GM23248 (cell line): Measurements from ENCODE around the gene TENM4. TPM values are rescaled to one million over a fixed set of nuclear protein-coding genes. Genes with fewer than 3 reads are reported as not detected.

Experiments
- DNase-seq: peaks from one replicate; pipeline ENCODE4 v3.0.0-alpha.2; 2015
- H2AFZ ChIP-seq: fragments of 200-600 bp; sonication (generic); 2 replicates; pipeline ENCODE4 v1.6.1; 2016; ENCODE audit warnings: antibody characterized with exemption
- H3F3A ChIP-seq: fragments of 200-600 bp; sonication (generic); 2 replicates; pipeline ENCODE4 v1.6.1; 2016; ENCODE audit warnings: mild to moderate bottlenecking, antibody characterized with exemption, mixed run types; ENCODE audit not compliant: insufficient read depth
- H3K27ac ChIP-seq: fragments of 200-600 bp; sonication (generic); 2 replicates; pipeline ENCODE4 v1.5.1; 2016; ENCODE audit warnings: mild to moderate bottlenecking
- H3K27me3 ChIP-seq: fragments of 200-600 bp; sonication (generic); replicated peaks from 2 replicates; pipeline ENCODE4 v1.6.1; 2016; ENCODE audit warnings: mild to moderate bottlenecking; ENCODE audit not compliant: insufficient read depth
- H3K36me3 ChIP-seq: fragments of 200-600 bp; sonication (generic); 2 replicates; pipeline ENCODE4 v1.6.1; 2016; ENCODE audit warnings: low read depth, mild to moderate bottlenecking
- H3K4me1 ChIP-seq: fragments of 200-600 bp; sonication (generic); 2 replicates; pipeline ENCODE4 v1.6.1; 2016; ENCODE audit warnings: mild to moderate bottlenecking; ENCODE audit not compliant: insufficient read depth
- H3K4me2 ChIP-seq: fragments of 200-600 bp; sonication (generic); one replicate; pipeline ENCODE4 v1.6.1; 2016; ENCODE audit warnings: mild to moderate bottlenecking; ENCODE audit not compliant: unreplicated experiment
- H3K4me3 ChIP-seq: fragments of 200-600 bp; sonication (generic); 2 replicates; pipeline ENCODE4 v1.5.1; 2016; ENCODE audit warnings: mild to moderate bottlenecking
- H3K79me2 ChIP-seq: fragments of 200-600 bp; sonication (generic); 2 replicates; pipeline ENCODE4 v1.6.1; 2016; ENCODE audit warnings: mild to moderate bottlenecking; ENCODE audit not compliant: insufficient read depth
- H3K9ac ChIP-seq: fragments of 200-600 bp; sonication (generic); 2 replicates; pipeline ENCODE4 v1.6.1; 2016; ENCODE audit warnings: mild to moderate bottlenecking
- H3K9me2 ChIP-seq: fragments of 200-600 bp; sonication (generic); 2 replicates; pipeline ENCODE4 v1.6.1; 2016; ENCODE audit warnings: mixed run types, mild to moderate bottlenecking, moderate library complexity; ENCODE audit not compliant: insufficient read depth
- H3K9me3 ChIP-seq: fragments of 200-600 bp; sonication (generic); one replicate; pipeline ENCODE4 v1.6.1; 2017; ENCODE audit warnings: low read depth
- H4K20me1 ChIP-seq: fragments of 200-600 bp; sonication (generic); 2 replicates; pipeline ENCODE4 v1.6.0; 2016; ENCODE audit not compliant: insufficient read depth
- EZH2 ChIP-seq: fragments of 200-600 bp; sonication (generic); IDR thresholded peaks from 2 replicates; pipeline ENCODE4 v1.6.1; 2018; ENCODE audit warnings: antibody characterized with exemption, mild to moderate bottlenecking; ENCODE audit not compliant: insufficient read depth, poor library complexity, severe bottlenecking
- EZH2phosphoT487 ChIP-seq: fragments of 200-600 bp; sonication (generic); IDR thresholded peaks from 2 replicates; pipeline ENCODE4 v1.6.1; 2018; ENCODE audit warnings: antibody characterized with exemption, moderate library complexity, mild to moderate bottlenecking, low read depth; ENCODE audit not compliant: insufficient read depth
- WGBS, 2 experiments: methylation state at CpG; one replicate each; pipeline ENCODE4 v1.1.6; 2015 to 2017; ENCODE audit warnings: low lambda C conversion rate in 2 of 2, low coverage in 1 of 2; ENCODE audit errors: missing lambda C conversion rate in 2 of 2; 5-methylcytosine and 5-hydroxymethylcytosine counted together
- in situ Hi-C: fragments of 300-500 bp; cut with MboI; formaldehyde crosslinking; loops from 2 replicates; pipeline ENCODE4 v1.15.0; 2020
- polyA plus RNA-seq: library from polyadenylated mRNA; unstranded; fragments of >200 nt; fragmentation: Nextera tagmentation; extraction: Ambion mirVana; gene quantifications from 2 replicates; pipeline ENCODE4 v1.2.1, GENCODE V29; 2016
- total RNA-seq: library from RNA; depleted of rRNA; stranded (reverse); fragments of >200 nt; shearing (Covaris generic); gene quantifications from 2 replicates; pipeline ENCODE4 v1.2.3, GENCODE V29; 2014

The TENM4 gene
- total and polyA plus RNA-seq, 2 experiments from 2014 or later = 0.11 to 0.48 TPM

DNA sequence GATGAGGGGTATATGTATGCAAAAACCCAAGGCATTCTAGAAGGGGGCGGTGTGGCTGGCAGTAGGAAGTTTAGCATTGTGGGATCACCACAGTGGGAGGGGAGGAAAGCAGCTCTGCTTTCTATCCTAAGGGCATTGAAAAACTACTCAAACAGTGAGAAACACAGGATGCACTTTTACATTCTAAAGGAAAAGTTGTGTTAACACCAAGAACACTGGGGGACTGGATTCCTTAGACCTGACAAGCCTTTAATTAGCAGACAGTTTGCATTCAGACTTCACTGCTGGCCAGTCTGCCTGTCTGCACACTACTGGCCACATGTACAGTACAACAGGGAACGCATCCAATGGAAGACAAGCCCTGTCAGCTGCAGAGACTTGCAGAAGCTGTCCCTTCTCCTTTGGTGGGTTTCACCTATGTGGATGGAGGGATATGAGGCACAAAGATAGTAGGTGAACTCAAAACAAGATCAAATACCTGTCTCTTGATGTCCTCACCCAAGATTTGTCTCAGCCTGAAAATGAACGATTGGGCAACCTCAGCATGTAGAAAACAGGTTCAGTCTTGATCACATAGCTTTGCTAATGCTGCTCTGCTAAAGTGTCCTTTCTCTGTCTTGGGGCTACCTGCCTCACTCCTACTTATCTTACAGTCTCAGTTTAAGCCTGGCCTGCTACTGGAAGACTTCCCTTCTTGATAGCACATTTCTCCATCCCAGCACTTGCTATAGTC, 64.8 kb downstream of the TENM4 start:
- Histone ChIP-seq H3K36me3 (no peaks in the 10 kb centered on the region), H3K4me1 (no peaks in the 10 kb centered on the region), H3K27ac (no peak overlapping the region), H3K4me2 (no peak overlapping the region), H3K4me3 (no peak overlapping the region), H2AFZ (no peak overlapping the region), H3K9me2 (no peaks in the 10 kb centered on the region), H3K27me3 (0 out of 2 replicates have a peak, but pooled peaks cover 10% of the 10 kb centered on the region), H3K79me2 (no peaks in the 10 kb centered on the region), H3F3A (no peaks in the 10 kb centered on the region), H4K20me1 (no peaks in the 10 kb centered on the region), H3K9me3 (no peaks in the 10 kb centered on the region), H3K9ac (no peak overlapping the region)
- TF ChIP-seq EZH2phosphoT487 = no peak
- no peak for TF ChIP-seq EZH2
- WGBS, 2 experiments = 41 to 43% methylated on average over 3 of the region's 3 CpGs
- DNase-seq = no peak
- in situ Hi-C loops = no loop called here

DNA sequence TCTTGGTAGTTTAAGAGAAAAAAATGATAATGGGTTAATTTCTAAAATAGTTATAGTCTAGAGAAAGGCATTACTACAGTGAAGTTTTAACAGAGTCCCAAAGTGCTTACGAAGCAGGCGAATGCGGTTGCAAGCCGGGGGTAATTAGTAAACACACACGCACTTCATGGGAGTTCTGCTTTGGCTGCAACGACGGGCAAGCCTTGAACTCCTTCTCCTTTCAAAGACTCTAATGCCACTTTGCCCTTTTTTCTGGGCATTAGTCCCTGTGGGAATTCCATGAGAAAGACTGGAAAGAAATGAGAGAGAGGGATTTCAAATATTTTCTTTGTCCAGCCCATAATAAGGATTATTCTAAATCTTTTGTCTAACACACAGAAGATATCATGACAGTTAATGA, 66.1 kb downstream of the TENM4 start:
- no peak overlapping the region for H2AFZ ChIP-seq

GRCh38 chr11:79371724-79372123, 69.1 kb downstream of the TENM4 start:
- no peak overlapping the region for H3K9ac ChIP-seq
- no peak overlapping the region for H3K4me2 ChIP-seq
- H3K79me2 ChIP-seq = no peaks in the 10 kb centered on the region
- no peaks in the 10 kb centered on the region for H3F3A ChIP-seq
- no peak for DNase-seq
- no peaks in the 10 kb centered on the region for H4K20me1 ChIP-seq
- in situ Hi-C loops = no loop called here
- no peaks in the 10 kb centered on the region for H3K9me2 ChIP-seq
- H3K27me3 ChIP-seq = 0 out of 2 replicates have a peak, but pooled peaks cover 3% of the 10 kb centered on the region
- no peaks in the 10 kb centered on the region for H3K4me1 ChIP-seq
- H3K4me3 ChIP-seq = no peak overlapping the region
- no peak overlapping the region for H3K27ac ChIP-seq
- no peaks in the 10 kb centered on the region for H3K9me3 ChIP-seq
- TF ChIP-seq EZH2 (no peak), EZH2phosphoT487 (no peak)
- H3K36me3 ChIP-seq = no peaks in the 10 kb centered on the region
- WGBS, 2 experiments = 0 to 9% methylated on average over 2 of the region's 2 CpGs
- H2AFZ ChIP-seq = no peak overlapping the region

More for the DNA sequence above, 66.1 kb downstream of the TENM4 start:
- no peak for DNase-seq
- Histone ChIP-seq H3K4me2 (no peak overlapping the region), H4K20me1 (no peaks in the 10 kb centered on the region), H3K79me2 (no peaks in the 10 kb centered on the region), H3F3A (no peaks in the 10 kb centered on the region), H3K36me3 (no peaks in the 10 kb centered on the region), H3K9me2 (no peaks in the 10 kb centered on the region), H3K27me3 (0 out of 2 replicates have a peak, but pooled peaks cover 3% of the 10 kb centered on the region), H3K27ac (no peak overlapping the region), H3K9ac (no peak overlapping the region), H3K4me1 (no peaks in the 10 kb centered on the region), H3K4me3 (no peak overlapping the region), H3K9me3 (no peaks in the 10 kb centered on the region)
- TF ChIP-seq EZH2 (no peak), EZH2phosphoT487 (no peak)
- in situ Hi-C loops = no loop called here
- WGBS, 2 experiments = 78 to 79% methylated on average over 7 of the region's 7 CpGs

GRCh38 chr11:79371152-79371551, 69.7 kb downstream of the TENM4 start:
- H4K20me1 ChIP-seq = no peaks in the 10 kb centered on the region
- no peaks in the 10 kb centered on the region for H3K9me2 ChIP-seq
- no peak overlapping the region for H3K27ac ChIP-seq
- no peak overlapping the region for H3K9ac ChIP-seq
- H3K4me1 ChIP-seq = no peaks in the 10 kb centered on the region
- in situ Hi-C loops = no loop called here
- H3K4me2 ChIP-seq = no peak overlapping the region
- TF ChIP-seq EZH2 = no peak
- no peak for TF ChIP-seq EZH2phosphoT487
- H3F3A ChIP-seq = no peaks in the 10 kb centered on the region
- H3K27me3 ChIP-seq = 0 out of 2 replicates have a peak, but pooled peaks cover 3% of the 10 kb centered on the region
- 54 to 56% methylated on average over 1 of the region's 1 CpG for WGBS, 2 experiments
- DNase-seq = no peak
- no peak overlapping the region for H3K4me3 ChIP-seq
- no peaks in the 10 kb centered on the region for H3K9me3 ChIP-seq
- no peak overlapping the region for H2AFZ ChIP-seq
- H3K36me3 ChIP-seq = no peaks in the 10 kb centered on the region
- no peaks in the 10 kb centered on the region for H3K79me2 ChIP-seq
